ENCODE results near the gene STX8.

STX8 gene

DNA sequence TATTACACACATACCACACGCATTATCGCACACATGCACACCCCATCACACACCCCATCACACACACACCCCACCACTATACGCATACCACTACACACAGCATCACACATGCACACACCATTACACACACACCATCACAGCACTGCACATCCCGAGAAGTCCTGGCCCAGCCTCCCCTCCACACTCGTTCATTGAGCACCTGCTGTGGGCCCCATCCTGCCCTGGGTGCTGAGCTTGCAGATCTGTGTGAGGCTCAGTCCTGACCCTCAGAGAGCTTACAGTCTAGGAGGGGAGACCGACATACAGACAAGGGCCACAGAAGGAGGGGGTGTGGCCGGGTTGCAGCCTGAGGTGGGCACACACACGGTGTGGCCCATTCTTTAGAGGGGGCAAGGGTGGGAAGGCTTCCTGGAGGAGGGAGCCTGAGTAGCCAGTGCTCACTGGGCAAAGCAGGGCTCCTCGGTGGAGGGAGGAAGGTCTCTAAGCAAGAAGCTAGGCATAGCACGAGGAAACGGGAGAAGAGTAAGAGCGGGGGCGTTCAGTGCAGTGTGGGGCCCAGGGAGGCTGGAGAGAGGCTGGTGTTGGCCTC, 347.7 kb downstream of the STX8 start:
- TF ChIP-seq POLR2AphosphoS5 (IDR thresholded peaks at IDR 0.05; ENCODE audit: low read depth, low read length), result no peak
- TF ChIP-seq FOXP2 (optimal IDR thresholded peaks at IDR 0.05; ENCODE audit: borderline replicate concordance, extremely low read depth, extremely low read length, insufficient read depth), result no peak
- no peak for TF ChIP-seq SIN3A (IDR thresholded peaks at IDR 0.05; ENCODE audit: borderline replicate concordance, insufficient read depth, low read length)
- TF ChIP-seq TAF1 (IDR thresholded peaks at IDR 0.05; ENCODE audit: borderline replicate concordance, insufficient read depth, low read length), result no peak
- TF ChIP-seq, protein P1, sequence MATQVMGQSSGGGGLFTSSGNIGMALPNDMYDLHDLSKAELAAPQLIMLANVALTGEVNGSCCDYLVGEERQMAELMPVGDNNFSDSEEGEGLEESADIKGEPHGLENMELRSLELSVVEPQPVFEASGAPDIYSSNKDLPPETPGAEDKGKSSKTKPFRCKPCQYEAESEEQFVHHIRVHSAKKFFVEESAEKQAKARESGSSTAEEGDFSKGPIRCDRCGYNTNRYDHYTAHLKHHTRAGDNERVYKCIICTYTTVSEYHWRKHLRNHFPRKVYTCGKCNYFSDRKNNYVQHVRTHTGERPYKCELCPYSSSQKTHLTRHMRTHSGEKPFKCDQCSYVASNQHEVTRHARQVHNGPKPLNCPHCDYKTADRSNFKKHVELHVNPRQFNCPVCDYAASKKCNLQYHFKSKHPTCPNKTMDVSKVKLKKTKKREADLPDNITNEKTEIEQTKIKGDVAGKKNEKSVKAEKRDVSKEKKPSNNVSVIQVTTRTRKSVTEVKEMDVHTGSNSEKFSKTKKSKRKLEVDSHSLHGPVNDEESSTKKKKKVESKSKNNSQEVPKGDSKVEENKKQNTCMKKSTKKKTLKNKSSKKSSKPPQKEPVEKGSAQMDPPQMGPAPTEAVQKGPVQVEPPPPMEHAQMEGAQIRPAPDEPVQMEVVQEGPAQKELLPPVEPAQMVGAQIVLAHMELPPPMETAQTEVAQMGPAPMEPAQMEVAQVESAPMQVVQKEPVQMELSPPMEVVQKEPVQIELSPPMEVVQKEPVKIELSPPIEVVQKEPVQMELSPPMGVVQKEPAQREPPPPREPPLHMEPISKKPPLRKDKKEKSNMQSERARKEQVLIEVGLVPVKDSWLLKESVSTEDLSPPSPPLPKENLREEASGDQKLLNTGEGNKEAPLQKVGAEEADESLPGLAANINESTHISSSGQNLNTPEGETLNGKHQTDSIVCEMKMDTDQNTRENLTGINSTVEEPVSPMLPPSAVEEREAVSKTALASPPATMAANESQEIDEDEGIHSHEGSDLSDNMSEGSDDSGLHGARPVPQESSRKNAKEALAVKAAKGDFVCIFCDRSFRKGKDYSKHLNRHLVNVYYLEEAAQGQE (IDR thresholded peaks at IDR 0.05; ENCODE audit: insufficient read depth in 1 of 2, low read depth in 2 of 2, low read length in 2 of 2), result no peak

- no peak for TF ChIP-seq FOXP2 (optimal IDR thresholded peaks at IDR 0.05; ENCODE audit: borderline replicate concordance, extremely low read depth, extremely low read length, insufficient read depth)
- TF ChIP-seq TAF1 (IDR thresholded peaks at IDR 0.05; ENCODE audit: borderline replicate concordance, insufficient read depth, low read length), result no peak
- no peak for TF ChIP-seq SIN3A (IDR thresholded peaks at IDR 0.05; ENCODE audit: borderline replicate concordance, insufficient read depth, low read length)
- TF ChIP-seq, protein P1 (IDR thresholded peaks at IDR 0.05; ENCODE audit: insufficient read depth in 1 of 2, low read depth in 2 of 2, low read length in 2 of 2), result no peak
- TF ChIP-seq POLR2AphosphoS5 (IDR thresholded peaks at IDR 0.05; ENCODE audit: low read depth, low read length), result no peak
Measured at GRCh38 chr17:9226794-9227135, 348.9 kb downstream of the STX8 start.

DNA sequence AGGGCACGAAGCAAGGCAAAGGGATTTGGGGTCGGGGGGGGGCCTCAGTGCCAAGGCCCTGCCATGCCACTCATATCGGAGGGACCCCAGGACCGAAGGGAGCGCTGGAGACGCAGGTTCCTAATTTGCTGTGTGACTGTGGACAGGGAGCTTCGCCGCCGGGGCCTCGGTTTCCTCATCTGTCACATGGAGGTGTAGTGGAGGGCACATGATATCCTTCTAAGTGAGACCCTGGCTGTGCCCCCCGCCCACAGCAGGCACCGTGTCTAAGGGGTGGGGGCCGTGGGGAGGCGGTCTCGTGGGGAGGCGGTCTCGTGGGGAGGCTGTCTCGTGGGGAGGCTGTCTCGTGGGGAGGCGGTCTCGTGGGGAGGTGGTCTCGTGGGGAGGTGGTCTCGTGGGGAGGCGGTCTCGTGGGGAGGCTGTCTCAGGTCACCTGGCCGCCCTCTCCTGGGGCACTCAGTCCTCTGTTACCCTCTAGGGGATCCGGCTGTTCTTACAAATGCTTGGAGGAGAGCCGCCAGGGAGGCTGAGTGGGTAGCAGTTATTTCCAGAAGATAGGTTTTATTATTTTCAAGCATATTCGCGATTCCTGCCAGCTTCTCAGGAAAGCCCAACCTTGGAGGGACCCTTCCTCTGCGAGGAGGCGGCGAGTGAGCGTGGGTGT, 349.4 kb downstream of the STX8 start:
- TF ChIP-seq FOXP2 (optimal IDR thresholded peaks at IDR 0.05; ENCODE audit: borderline replicate concordance, extremely low read depth, extremely low read length, insufficient read depth) (no peak), POLR2AphosphoS5 (IDR thresholded peaks at IDR 0.05; ENCODE audit: low read depth, low read length) (no peak), TAF1 (IDR thresholded peaks at IDR 0.05; ENCODE audit: borderline replicate concordance, insufficient read depth, low read length) (no peak), SIN3A (IDR thresholded peaks at IDR 0.05; ENCODE audit: borderline replicate concordance, insufficient read depth, low read length) (no peak)
- TF ChIP-seq, protein P1 (IDR thresholded peaks at IDR 0.05; ENCODE audit: insufficient read depth in 1 of 2, low read depth in 2 of 2, low read length in 2 of 2), result no peak

GRCh38 chr17:9225305-9226101, 350.1 kb downstream of the STX8 start:
- TF ChIP-seq POLR2AphosphoS5 (IDR thresholded peaks at IDR 0.05; ENCODE audit: low read depth, low read length) (no peak), SIN3A (IDR thresholded peaks at IDR 0.05; ENCODE audit: borderline replicate concordance, insufficient read depth, low read length) (no peak), FOXP2 (optimal IDR thresholded peaks at IDR 0.05; ENCODE audit: borderline replicate concordance, extremely low read depth, extremely low read length, insufficient read depth) (no peak), TAF1 (IDR thresholded peaks at IDR 0.05; ENCODE audit: borderline replicate concordance, insufficient read depth, low read length) (no peak)
- TF ChIP-seq, protein P1 (IDR thresholded peaks at IDR 0.05; ENCODE audit: insufficient read depth in 1 of 2, low read depth in 2 of 2, low read length in 2 of 2), result no peak
